Measurements from ENCODE around the gene USP33. TPM values are rescaled to one million over a fixed set of nuclear protein-coding genes. Genes with fewer than 3 reads are reported as not detected.

Gene USP33
- total and polyA plus RNA-seq, 9 of the 15 experiments (the other 6 are each of a cell fraction or from before 2014, with no cell fraction given): 22.4 to 83.5 (median 44.7) TPM

- no peak for TF ChIP-seq RBBP5 (IDR thresholded peaks at IDR 0.05; ENCODE audit: borderline replicate concordance, insufficient read depth, low read length, poor library complexity, severe bottlenecking)
- TF ChIP-seq JUNB (CRISPR knock-in tag; conservative IDR thresholded peaks at IDR 0.05): peak; percentile 82
- no peak for TF ChIP-seq MTA3 (IDR thresholded peaks at IDR 0.05; ENCODE audit: borderline replicate concordance)
- TF ChIP-seq DDX20 (tag; IDR thresholded peaks at IDR 0.05; ENCODE audit: low read depth): no peak
- TF ChIP-seq EHMT2 (IDR thresholded peaks at IDR 0.05): peak; percentile 62; the same call in 1 of the 2 replicates
- peak; percentile 89 for TF ChIP-seq MAFG (tag; conservative IDR thresholded peaks at IDR 0.05)
- TF ChIP-seq ZNF445 (CRISPR knock-in tag; IDR thresholded peaks at IDR 0.05; ENCODE audit: low read depth): no peak
- no peak; the same call in 1 of the 2 replicates for TF ChIP-seq TFAP4 (CRISPR knock-in tag; IDR thresholded peaks at IDR 0.05; ENCODE audit: borderline replicate concordance)
- peak; percentile 72 for TF ChIP-seq ARID1B (IDR thresholded peaks at IDR 0.05)
- peak; percentile 99 for TF ChIP-seq JUND (IDR thresholded peaks at IDR 0.05; ENCODE audit: borderline replicate concordance, low read depth, low read length)
- peak; percentile 98 for TF ChIP-seq JUND (tag; IDR thresholded peaks at IDR 0.05; ENCODE audit: borderline replicate concordance, low read depth, low read length)
- peak; percentile 94 for TF ChIP-seq BACH1 (tag; IDR thresholded peaks at IDR 0.05)
- TF ChIP-seq GTF2E2 (tag; IDR thresholded peaks at IDR 0.05): no peak
- TF ChIP-seq SP1 (CRISPR knock-in tag; IDR thresholded peaks at IDR 0.05): peak; percentile 66; the same call in 1 of the 2 replicates
- peak; percentile 82 for TF ChIP-seq ZNF512 (tag; IDR thresholded peaks at IDR 0.05)
- TF ChIP-seq CEBPB (tag; IDR thresholded peaks at IDR 0.05): peak; percentile 75
- TF ChIP-seq VEZF1 (CRISPR knock-in tag; IDR thresholded peaks at IDR 0.05): peak; percentile 26; the same call in 1 of the 2 replicates
- peak; percentile 96 for TF ChIP-seq DPF2 (IDR thresholded peaks at IDR 0.05)
- TF ChIP-seq MXD1 (CRISPR knock-in tag; IDR thresholded peaks at IDR 0.05; ENCODE audit: borderline replicate concordance, poor library complexity, severe bottlenecking): no peak
- no peak for TF ChIP-seq SMAD3 (CRISPR knock-in tag; conservative IDR thresholded peaks at IDR 0.05)
- peak; percentile 83 for TF ChIP-seq MAFK (IDR thresholded peaks at IDR 0.05; ENCODE audit: low read length)
- TF ChIP-seq ZNF830 (CRISPR knock-in tag; IDR thresholded peaks at IDR 0.05): no peak
Measured at GRCh38 chr1:77762072-77762476, 2.4 kb upstream of the USP33 start (continued).
